Natural killer cell (primary cell): ENCODE data around the gene CLIC6. TPM values are rescaled to one million over a fixed set of nuclear protein-coding genes. Genes with fewer than 3 reads are reported as not detected.

ENCODE experiments used
- ATAC-seq, 3 donors: fragments of 150-1000 bp in 2 of 3; fragments of 200-7000 bp in 1 of 3; cut with Tn5 transposase; 1 replicate in 1 of 3; 2 replicates in 2 of 3; pipeline ENCODE4 v1.10.0; 2021; ENCODE audit warnings: mild to moderate bottlenecking in 2 of 3, moderate library complexity in 2 of 3
- DNase-seq, 2 donors: peaks; one replicate each; pipeline versions ENCODE4 v3.0.0 to v3.0.0-alpha.2; 2013 to 2021; ENCODE audit warnings: mixed read lengths in 1 of 2
- H3K27ac ChIP-seq: one replicate; pipeline ENCODE4 v1.5.1; 2013; ENCODE audit warnings: mild to moderate bottlenecking, low read length
- H3K27me3 ChIP-seq: one replicate; pipeline ENCODE4 v1.6.1; 2013; ENCODE audit warnings: low read length; ENCODE audit not compliant: control insufficient read depth, insufficient read depth
- H3K36me3 ChIP-seq: one replicate; pipeline ENCODE4 v1.6.1; 2013; ENCODE audit warnings: low read length; ENCODE audit not compliant: control insufficient read depth, insufficient read depth
- H3K4me1 ChIP-seq: one replicate; pipeline ENCODE4 v1.6.1; 2013; ENCODE audit warnings: low read length; ENCODE audit not compliant: control insufficient read depth, insufficient read depth
- H3K4me3 ChIP-seq: one replicate; pipeline ENCODE4 v1.5.1; 2013; ENCODE audit warnings: low read length
- H3K9me3 ChIP-seq: one replicate; pipeline ENCODE4 v1.6.1; 2013; ENCODE audit warnings: low read length; ENCODE audit not compliant: control insufficient read depth, insufficient read depth
- H3K27ac Mint-ChIP-seq, 2 donors: one replicate each; pipeline ENCODE4 v1.8.0; 2022; ENCODE audit warnings: mild to moderate bottlenecking in 2 of 2, mixed read lengths in 2 of 2, moderate library complexity in 1 of 2
- H3K27me3 Mint-ChIP-seq, 2 donors: one replicate each; pipeline ENCODE4 v1.8.0; 2022; ENCODE audit warnings: low read depth in 2 of 2, mixed read lengths in 2 of 2
- H3K36me3 Mint-ChIP-seq: one replicate; pipeline ENCODE4 v1.8.0; 2022; ENCODE audit warnings: mixed read lengths
- H3K4me1 Mint-ChIP-seq, 2 donors: one replicate each; pipeline ENCODE4 v1.8.0; 2022; ENCODE audit warnings: mixed read lengths in 2 of 2
- H3K4me3 Mint-ChIP-seq: one replicate; pipeline ENCODE4 v1.8.0; 2022; ENCODE audit warnings: mild to moderate bottlenecking, moderate library complexity, mixed read lengths
- H3K9me3 Mint-ChIP-seq, 2 donors: one replicate each; pipeline ENCODE4 v1.8.0; 2022; ENCODE audit warnings: mixed read lengths in 2 of 2
- CTCF ChIP-seq: fragments of 200-600 bp; IDR thresholded peaks from one replicate; pipeline ENCODE4 v1.8.0; 2022; ENCODE audit warnings: antibody characterized with exemption
- WGBS: methylation state at CpG from one replicate; pipeline ENCODE4 v1.1.7; 2013; ENCODE audit warnings: missing lambda C conversion rate; ENCODE audit not compliant: insufficient coverage; 5-methylcytosine and 5-hydroxymethylcytosine counted together
- intact Hi-C: fragments of 100-400 bp; cut with micrococcal nuclease; formaldehyde crosslinking; loops from one replicate; pipeline ENCODE4 v1.14.2; 2022
- total RNA-seq, 4 donors: library from RNA; stranded (reverse); fragments of 120-200 nt in 1 of 4; gene quantifications; one replicate each; pipeline versions ENCODE4 v1.2.3 to v1.2.4, GENCODE V29; 2013 to 2022

The CLIC6 gene
- total RNA-seq, 3 donors from 2014 or later (not counting 1 experiment from before 2014, with no cell fraction given) = not detected

GRCh38 chr21:34700605-34701004 is 31.8 kb downstream of the CLIC6 start:
- no peak for DNase-seq
- 86% methylated on average over 10 of the region's 10 CpGs for WGBS
- no peak for ATAC-seq
- intact Hi-C loops = no loop called here
- H3K27me3 Mint-ChIP-seq = peaks cover 3 to 21% of the 10 kb centered on the region in 2 donors
- H3K9me3 Mint-ChIP-seq = no peaks in the 10 kb centered on the region
- Histone ChIP-seq H3K36me3 (no peaks in the 10 kb centered on the region), H3K27ac (no peak overlapping the region), H3K4me3 (no peak overlapping the region), H3K4me1 (no peaks in the 10 kb centered on the region), H3K27me3 (no peaks in the 10 kb centered on the region), H3K9me3 (no peaks in the 10 kb centered on the region)
- no peak overlapping the region for H3K27ac Mint-ChIP-seq
- no peaks in the 10 kb centered on the region for H3K4me1 Mint-ChIP-seq
- H3K4me3 Mint-ChIP-seq = no peak overlapping the region
- TF ChIP-seq CTCF = no peak
- no peaks in the 10 kb centered on the region for H3K36me3 Mint-ChIP-seq

- DNase-seq = no peak
- no peaks in the 10 kb centered on the region for H3K9me3 ChIP-seq
- H3K9me3 Mint-ChIP-seq = no peaks in the 10 kb centered on the region
- no peak overlapping the region for H3K27ac ChIP-seq
- WGBS = 98% methylated on average over 8 of the region's 8 CpGs
- no peak overlapping the region for H3K4me3 ChIP-seq
- no peak overlapping the region for H3K4me3 Mint-ChIP-seq
- no peak overlapping the region for H3K27ac Mint-ChIP-seq
- ATAC-seq = no peak
- intact Hi-C loops = no loop called here
- H3K36me3 ChIP-seq = no peaks in the 10 kb centered on the region
- no peaks in the 10 kb centered on the region for H3K27me3 ChIP-seq
- no peak for TF ChIP-seq CTCF
- no peaks in the 10 kb centered on the region for H3K4me1 ChIP-seq
- no peaks in the 10 kb centered on the region for H3K36me3 Mint-ChIP-seq
- H3K4me1 Mint-ChIP-seq = no peaks in the 10 kb centered on the region
- peaks cover 3 to 21% of the 10 kb centered on the region in 2 donors for H3K27me3 Mint-ChIP-seq
Measured at GRCh38 chr21:34701726-34702125, 32.9 kb downstream of the CLIC6 start.

- H3K4me3 Mint-ChIP-seq = no peak overlapping the region
Measured at GRCh38 chr21:34702341-34703170, 33.8 kb downstream of the CLIC6 start.

More at GRCh38 chr21:34702341-34703170, 33.8 kb downstream of the CLIC6 start:
- peaks cover under 1% of the 10 kb centered on the region in 2 donors for H3K4me1 Mint-ChIP-seq
- no peak for ATAC-seq
- H3K27me3 ChIP-seq = no peaks in the 10 kb centered on the region
- intact Hi-C loops = no loop called here
- no peaks in the 10 kb centered on the region for H3K9me3 Mint-ChIP-seq
- H3K36me3 Mint-ChIP-seq = no peaks in the 10 kb centered on the region
- H3K27me3 Mint-ChIP-seq = peaks cover 3 to 21% of the 10 kb centered on the region in 2 donors
- no peaks in the 10 kb centered on the region for H3K36me3 ChIP-seq
- peaks cover 3% of the 10 kb centered on the region for H3K4me1 ChIP-seq
- no peak for DNase-seq
- H3K4me3 ChIP-seq = no peak overlapping the region
- H3K9me3 ChIP-seq = no peaks in the 10 kb centered on the region
- H3K27ac ChIP-seq = no peak overlapping the region
- TF ChIP-seq CTCF = no peak
- H3K27ac Mint-ChIP-seq = no peak overlapping the region
- WGBS = 92% methylated on average over 22 of the region's 22 CpGs
